Coronary artery (tissue), 2 donors: Measurements from ENCODE around the gene KIRREL3.

Source experiments
- DNase-seq: peaks from one replicate; pipeline ENCODE4 v3.0.0-alpha.2; 2017; ENCODE audit warnings: low spot score
- H3K27ac ChIP-seq, 2 donors: fragments of 200-600 bp; sonication (generic); one replicate each; pipeline ENCODE4 v1.5.1; 2016 to 2019
- H3K4me3 ChIP-seq: fragments of 200-600 bp; sonication (generic); 2 replicates; pipeline ENCODE4 v1.5.1; 2016; ENCODE audit warnings: mild to moderate bottlenecking, moderate library complexity
- CTCF ChIP-seq: fragments of 200-600 bp; sonication (generic); IDR thresholded peaks from one replicate; pipeline ENCODE4 v1.5.1; 2019; ENCODE audit warnings: antibody characterized with exemption

Gene KIRREL3

GRCh38 chr11:126919147-126919823 lies 81.3 kb downstream of the KIRREL3 start:
- Histone ChIP-seq H3K4me3 (no peak overlapping the region), H3K27ac (no peak overlapping the region)
- no peak for DNase-seq
- TF ChIP-seq CTCF, result no peak

GRCh38 chr11:126918556-126918955 lies 82.0 kb downstream of the KIRREL3 start:
- no peak for DNase-seq
- TF ChIP-seq CTCF, result no peak
- Histone ChIP-seq H3K4me3 (no peak overlapping the region), H3K27ac (no peak overlapping the region)

GRCh38 chr11:126917531-126918204 lies 82.9 kb downstream of the KIRREL3 start:
- no peak for DNase-seq
- Histone ChIP-seq H3K27ac (no peak overlapping the region), H3K4me3 (no peak overlapping the region)
- TF ChIP-seq CTCF, result no peak

DNA sequence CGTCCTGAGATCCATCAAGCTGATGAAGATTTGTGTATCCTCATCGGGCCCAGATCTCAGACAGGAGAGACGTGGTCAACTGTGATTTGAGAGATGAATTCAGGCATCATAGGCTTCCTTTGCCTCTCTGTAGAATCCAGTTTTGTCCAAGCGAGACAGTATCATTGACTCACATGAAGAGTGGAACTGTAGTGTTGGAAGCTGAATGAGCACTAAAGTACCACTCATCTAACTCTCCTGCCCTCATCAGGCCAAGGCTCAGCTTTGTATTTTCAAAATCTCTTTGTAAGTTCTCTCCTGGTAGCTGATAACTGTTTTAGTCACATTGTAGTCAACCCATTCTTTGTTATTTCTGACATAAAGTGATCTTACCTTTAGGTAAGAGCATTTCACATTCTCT lies 85.1 kb downstream of the KIRREL3 start:
- TF ChIP-seq CTCF, result no peak
- Histone ChIP-seq H3K27ac (no peak overlapping the region), H3K4me3 (no peak overlapping the region)
- no peak for DNase-seq

- DNase-seq, result no peak
These were observed 85.6 kb downstream of the KIRREL3 start for GRCh38 chr11:126914941-126915340.

DNA sequence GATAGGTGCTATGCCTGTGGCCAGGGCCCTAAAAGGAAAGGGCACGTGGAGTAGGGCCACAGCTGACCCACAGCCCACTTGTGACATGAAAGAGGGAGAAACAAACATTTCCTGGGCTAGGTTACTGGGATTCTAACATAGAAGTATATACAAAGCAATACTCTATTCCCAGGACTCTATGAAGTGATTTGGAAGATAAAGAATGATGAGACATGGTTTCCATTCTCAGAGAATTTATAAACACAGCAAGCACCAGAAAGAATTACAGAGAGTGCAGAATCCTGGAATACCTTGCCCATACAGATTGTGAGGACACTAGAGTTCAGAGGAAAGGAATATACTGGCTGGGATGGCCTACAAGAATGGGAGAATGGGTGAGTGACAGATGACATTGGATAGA lies 86.4 kb downstream of the KIRREL3 start:
- no peak for TF ChIP-seq CTCF
- H3K4me3 ChIP-seq, result no peak overlapping the region
- no peak for DNase-seq
- H3K27ac ChIP-seq, result no peak overlapping the region

More at GRCh38 chr11:126914941-126915340, 85.6 kb downstream of the KIRREL3 start:
- H3K4me3 ChIP-seq, result no peak overlapping the region
- no peak for TF ChIP-seq CTCF
- no peak overlapping the region for H3K27ac ChIP-seq

GRCh38 chr11:126904520-126904919 lies 96.0 kb downstream of the KIRREL3 start:
- no peak overlapping the region for H3K27ac ChIP-seq
- DNase-seq, result no peak
- H3K4me3 ChIP-seq, result no peak overlapping the region
- TF ChIP-seq CTCF, result no peak
